AG08395 (cell line): Measurements from ENCODE around the gene ENDOD1.

Source experiments
- DNase-seq: peaks from one replicate; pipeline ENCODE4 v3.0.0; 2012; ENCODE audit warnings: mixed read lengths, low spot score

The ENDOD1 gene

GRCh38 chr11:95076981-95077380 is 12.7 kb upstream of the ENDOD1 start:
- DNase-seq = no peak

DNA sequence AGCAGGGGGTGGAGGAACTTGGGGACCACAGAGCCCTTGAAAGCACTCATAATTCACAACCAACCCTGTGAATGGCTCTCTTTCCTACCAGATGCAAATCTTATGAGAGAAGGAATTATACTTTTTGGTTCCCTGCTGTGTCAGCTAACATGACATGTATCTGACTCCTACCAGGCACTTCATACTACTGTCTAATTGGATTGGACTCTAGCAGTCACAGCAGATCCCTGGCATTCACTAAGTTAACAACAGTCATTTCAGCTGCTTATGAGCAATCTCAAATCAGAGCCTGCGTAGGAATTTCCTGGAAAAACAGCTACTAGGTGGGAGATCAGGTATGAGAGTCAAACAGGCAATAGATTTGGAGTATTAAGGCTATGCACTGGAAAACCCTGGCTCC is 11.1 kb upstream of the ENDOD1 start:
- DNase-seq = no peak

GRCh38 chr11:95081010-95081409 is 8.6 kb upstream of the ENDOD1 start:
- no peak for DNase-seq

DNA sequence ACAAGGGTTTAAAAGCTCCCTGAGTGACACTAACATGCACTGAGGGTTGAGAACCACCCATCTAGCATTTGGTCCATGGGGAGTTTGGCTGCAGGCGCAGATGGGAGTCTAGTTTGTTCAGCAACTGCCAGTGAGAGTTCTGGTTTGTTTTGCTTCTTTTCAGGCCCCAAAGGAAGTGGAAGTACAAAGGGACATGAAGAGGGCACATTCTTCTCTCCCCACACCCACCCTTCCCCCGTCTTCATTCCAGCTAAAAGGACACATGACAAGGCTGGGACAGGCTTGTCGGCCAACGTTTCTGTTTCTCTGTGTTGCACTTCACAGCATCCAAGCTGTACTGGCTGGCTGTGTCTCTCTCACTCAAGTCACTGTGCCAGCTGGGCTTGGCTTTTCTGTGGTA is 8.2 kb upstream of the ENDOD1 start:
- DNase-seq = no peak

- no peak for DNase-seq
Measured at GRCh38 chr11:95082576-95083001, 7.1 kb upstream of the ENDOD1 start.

DNA sequence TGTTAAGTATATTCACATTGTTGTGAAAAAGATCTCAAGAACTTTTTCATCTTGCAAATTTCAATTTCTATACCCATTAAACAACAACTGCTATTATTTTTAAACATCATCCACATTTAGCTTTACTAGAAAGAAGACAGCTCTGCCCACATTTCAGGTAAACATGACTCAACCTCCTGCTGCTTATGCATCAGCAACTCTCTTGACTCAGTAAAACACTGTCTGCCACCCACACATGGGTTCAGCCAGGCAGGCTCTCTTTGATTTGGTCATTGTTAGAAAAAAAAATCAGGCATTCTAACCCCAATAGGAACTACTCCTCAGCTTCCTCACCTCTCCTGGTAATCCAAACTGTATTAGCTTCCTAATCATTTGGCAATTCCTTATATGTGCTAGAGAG is 5.1 kb upstream of the ENDOD1 start:
- no peak for DNase-seq

- no peak for DNase-seq
Measured at GRCh38 chr11:95085117-95085816, 4.4 kb upstream of the ENDOD1 start.

DNA sequence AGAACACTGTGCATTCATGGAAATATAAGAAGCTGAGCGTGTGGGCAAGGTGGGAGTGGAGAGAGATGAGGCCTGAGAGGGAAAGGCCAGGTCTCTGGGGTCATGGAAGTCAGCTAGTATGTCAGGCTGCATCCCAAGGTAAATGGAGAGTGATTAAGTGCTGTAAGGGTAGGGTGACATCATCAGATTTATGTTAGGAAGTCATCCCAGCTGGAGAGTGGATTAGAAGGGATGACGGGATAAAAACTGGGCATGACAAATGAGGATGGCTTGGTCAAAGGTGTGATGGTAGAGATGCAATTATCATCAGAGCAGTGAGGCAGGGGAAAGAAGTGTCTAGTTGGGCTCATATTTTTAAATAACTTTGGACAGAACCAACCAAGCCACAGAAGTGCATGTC is 3.5 kb upstream of the ENDOD1 start:
- no peak for DNase-seq

DNA sequence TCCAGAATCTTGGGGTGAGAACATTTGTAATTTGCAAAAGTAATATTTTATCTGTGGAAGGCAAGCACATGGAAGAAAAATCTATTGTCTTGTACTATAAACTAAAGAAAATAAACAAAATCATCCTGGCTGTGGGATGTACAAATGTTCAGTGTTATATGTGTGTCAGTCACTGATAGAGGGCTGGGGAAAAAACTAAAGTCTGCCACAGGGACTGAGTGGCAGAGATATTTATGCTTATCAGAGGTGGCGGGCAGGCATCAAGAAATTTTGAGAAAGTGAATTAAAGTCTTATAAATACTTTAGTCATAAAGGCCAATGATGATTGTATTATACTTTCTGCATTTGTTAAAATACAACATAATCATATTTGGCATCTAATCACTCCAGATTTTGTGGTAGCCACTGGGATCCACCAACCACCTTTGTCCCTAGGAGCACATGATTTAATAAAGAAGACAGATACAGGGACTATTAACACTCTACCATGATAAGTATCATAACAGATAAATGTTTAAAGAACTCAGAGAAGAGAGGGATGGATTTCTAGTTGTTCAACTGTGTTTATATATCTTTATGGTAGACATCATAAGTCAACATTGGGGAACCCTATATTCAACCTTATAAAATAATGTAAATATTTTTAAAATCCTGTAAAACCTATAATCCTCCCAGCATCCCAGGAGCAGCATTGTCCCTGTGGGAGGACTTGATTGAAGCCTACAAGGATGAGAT is 2.6 kb upstream of the ENDOD1 start:
- no peak for DNase-seq

DNA sequence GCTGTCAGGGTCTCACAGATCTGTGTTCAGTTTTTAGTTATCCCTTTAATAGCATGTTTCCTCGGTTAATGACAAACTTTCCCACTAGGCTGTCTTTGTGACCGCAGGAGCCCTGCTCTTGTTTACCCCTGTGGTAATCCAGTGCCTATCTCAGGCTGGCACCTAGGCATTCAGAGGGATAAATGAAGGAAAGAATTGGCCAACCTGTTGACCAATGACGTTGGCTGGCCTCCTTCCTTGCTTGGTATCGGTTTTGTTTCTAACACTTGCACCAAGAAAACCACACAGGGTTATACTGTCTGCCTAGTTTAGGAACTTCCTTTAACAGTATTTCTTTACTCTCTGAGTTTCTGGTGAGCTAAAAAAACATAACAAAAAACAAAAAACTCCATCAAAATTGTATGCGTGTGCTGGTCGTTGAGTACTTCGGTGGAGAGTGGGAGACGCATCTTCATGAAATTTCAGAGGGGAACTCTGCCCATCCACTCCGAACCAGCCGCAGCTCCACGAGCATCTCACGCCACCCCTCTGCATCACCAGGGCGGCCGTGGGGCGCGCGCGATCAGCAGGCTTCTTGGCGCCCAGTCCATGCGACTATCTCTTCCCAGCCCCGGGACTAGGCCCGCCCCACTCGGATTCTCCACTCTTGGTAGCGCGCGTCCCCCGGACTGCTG is 563 bp upstream of the ENDOD1 start:
- DNase-seq = no peak

- no peak for DNase-seq
Measured at GRCh38 chr11:95091663-95092180, 2.1 kb downstream of the ENDOD1 start.

- DNase-seq = peak; percentile 56
Measured at GRCh38 chr11:95092549-95093324, 3.1 kb downstream of the ENDOD1 start.

- no peak for DNase-seq
Measured at GRCh38 chr11:95093548-95093947, 3.9 kb downstream of the ENDOD1 start.

- peak; percentile 48 for DNase-seq
Measured at GRCh38 chr11:95095858-95096587, 6.4 kb downstream of the ENDOD1 start.

- DNase-seq = no peak
Measured at GRCh38 chr11:95097209-95097608, 7.6 kb downstream of the ENDOD1 start.

- no peak for DNase-seq
Measured at GRCh38 chr11:95098826-95099225, 9.2 kb downstream of the ENDOD1 start.

- DNase-seq = no peak
Measured at GRCh38 chr11:95100191-95100648, 10.6 kb downstream of the ENDOD1 start.

DNA sequence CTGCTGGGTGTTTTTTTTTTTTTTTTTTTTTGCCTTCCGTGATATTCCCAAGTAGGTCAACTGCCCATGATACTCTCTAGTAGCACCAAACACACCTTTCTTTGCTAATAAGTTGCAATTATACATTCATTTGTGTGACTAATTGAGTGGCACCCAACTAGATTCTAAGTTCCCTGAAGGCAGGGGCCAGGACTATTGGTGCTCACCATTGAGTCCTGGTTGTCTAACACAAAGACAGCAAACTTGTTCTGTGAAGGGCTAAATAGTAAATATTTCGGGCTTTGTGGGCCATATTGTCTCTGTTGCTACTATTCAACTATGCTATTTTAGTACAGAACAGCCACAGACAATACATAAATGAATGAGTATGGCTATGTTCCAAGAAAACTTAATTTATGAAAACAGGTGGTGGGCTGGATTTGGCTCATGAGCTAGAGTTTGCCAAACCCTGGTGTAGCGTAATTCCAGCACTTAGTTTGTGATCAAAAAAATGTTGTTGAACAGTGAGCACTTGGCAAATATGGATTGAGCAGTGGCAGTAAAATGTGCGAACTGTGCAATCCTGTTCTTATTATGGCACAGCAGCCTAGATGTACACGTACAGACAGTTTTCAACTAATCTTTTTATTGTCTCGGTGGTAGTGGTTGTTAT is 11.3 kb downstream of the ENDOD1 start:
- no peak for DNase-seq

- no peak for DNase-seq
Measured at GRCh38 chr11:95101935-95102334, 12.3 kb downstream of the ENDOD1 start.

GRCh38 chr11:95102733-95103132 is 13.1 kb downstream of the ENDOD1 start:
- no peak for DNase-seq

GRCh38 chr11:95103701-95104100 is 14.1 kb downstream of the ENDOD1 start:
- DNase-seq = no peak
